Prostate gland (tissue), 2 donors: Measurements from ENCODE around the gene LGR6.

Experiments used
- POLR2AphosphoS5 ChIP-seq: sonication (generic); formaldehyde crosslinking; IDR thresholded peaks from one replicate; pipeline ENCODE4 v1.6.1; 2017; ENCODE audit warnings: antibody characterized with exemption
- TF ChIP-seq, protein P1 (sequence below), 4 experiments: fragments of 200-600 bp in 2 of 4; fragments of 450-650 bp in 2 of 4; sonication (generic) in 2 of 4; IDR thresholded peaks; 1 replicate in 3 of 4; 2 replicates in 1 of 4; pipeline ENCODE4 v1.5.1; 2016 to 2019; ENCODE audit warnings: antibody characterized with exemption in 4 of 4, mild to moderate bottlenecking in 2 of 4, moderate library complexity in 2 of 4

DNA sequence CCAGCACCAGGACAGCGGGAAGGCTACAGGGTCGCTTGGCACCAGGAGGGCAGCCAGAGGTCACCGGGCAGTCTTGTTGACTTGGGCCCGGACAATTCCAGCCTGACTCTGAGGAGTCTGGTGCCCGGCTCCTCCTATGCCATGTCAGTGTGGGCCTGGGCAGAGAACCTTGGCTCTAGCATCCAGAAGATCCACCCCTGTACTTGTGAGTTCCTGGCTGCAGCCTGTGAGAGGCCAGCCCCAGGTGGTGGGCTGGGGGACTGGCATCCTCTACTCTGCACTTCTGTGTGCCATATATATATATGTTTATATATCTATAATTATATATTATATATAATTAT is 21.6 kb upstream of the LGR6 start:
- TF ChIP-seq, protein P1, sequence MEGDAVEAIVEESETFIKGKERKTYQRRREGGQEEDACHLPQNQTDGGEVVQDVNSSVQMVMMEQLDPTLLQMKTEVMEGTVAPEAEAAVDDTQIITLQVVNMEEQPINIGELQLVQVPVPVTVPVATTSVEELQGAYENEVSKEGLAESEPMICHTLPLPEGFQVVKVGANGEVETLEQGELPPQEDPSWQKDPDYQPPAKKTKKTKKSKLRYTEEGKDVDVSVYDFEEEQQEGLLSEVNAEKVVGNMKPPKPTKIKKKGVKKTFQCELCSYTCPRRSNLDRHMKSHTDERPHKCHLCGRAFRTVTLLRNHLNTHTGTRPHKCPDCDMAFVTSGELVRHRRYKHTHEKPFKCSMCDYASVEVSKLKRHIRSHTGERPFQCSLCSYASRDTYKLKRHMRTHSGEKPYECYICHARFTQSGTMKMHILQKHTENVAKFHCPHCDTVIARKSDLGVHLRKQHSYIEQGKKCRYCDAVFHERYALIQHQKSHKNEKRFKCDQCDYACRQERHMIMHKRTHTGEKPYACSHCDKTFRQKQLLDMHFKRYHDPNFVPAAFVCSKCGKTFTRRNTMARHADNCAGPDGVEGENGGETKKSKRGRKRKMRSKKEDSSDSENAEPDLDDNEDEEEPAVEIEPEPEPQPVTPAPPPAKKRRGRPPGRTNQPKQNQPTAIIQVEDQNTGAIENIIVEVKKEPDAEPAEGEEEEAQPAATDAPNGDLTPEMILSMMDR (IDR thresholded peaks at IDR 0.05), result no peak
- no peak for TF ChIP-seq POLR2AphosphoS5
